ENCODE measurements around the gene KCNN3. TPM values are rescaled to one million over a fixed set of nuclear protein-coding genes. Genes with fewer than 3 reads are reported as not detected.

The KCNN3 gene
- total RNA-seq, 4 donors from 2014 or later: 3.6 to 17.0 (median 12.4) TPM

DNA sequence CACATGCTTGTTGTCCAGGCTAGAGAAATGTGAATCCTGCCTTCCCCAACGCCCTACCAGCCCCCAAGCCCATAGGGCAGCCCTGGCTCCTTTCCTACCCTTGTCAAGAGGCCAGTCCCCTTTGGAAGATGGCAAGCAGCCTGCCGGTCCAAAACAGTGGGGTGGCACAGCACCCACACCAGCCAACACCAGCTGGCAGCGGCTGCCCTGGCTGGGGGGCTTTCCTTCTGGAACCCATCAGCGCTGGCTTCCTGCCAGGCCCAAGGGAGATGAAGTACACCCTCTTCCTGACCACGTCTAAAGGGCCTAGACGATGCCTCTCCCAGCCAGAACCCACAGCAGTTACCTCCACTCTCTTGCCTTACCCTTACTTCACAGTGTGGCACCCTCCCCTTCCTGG lies 24.2 kb downstream of the KCNN3 start:
- TF ChIP-seq POLR2A (IDR thresholded peaks at IDR 0.05; ENCODE audit: low read depth) (no peak), EP300 (IDR thresholded peaks at IDR 0.05) (no peak), POLR2AphosphoS5 (IDR thresholded peaks at IDR 0.05) (no peak)
- TF ChIP-seq, protein P1, sequence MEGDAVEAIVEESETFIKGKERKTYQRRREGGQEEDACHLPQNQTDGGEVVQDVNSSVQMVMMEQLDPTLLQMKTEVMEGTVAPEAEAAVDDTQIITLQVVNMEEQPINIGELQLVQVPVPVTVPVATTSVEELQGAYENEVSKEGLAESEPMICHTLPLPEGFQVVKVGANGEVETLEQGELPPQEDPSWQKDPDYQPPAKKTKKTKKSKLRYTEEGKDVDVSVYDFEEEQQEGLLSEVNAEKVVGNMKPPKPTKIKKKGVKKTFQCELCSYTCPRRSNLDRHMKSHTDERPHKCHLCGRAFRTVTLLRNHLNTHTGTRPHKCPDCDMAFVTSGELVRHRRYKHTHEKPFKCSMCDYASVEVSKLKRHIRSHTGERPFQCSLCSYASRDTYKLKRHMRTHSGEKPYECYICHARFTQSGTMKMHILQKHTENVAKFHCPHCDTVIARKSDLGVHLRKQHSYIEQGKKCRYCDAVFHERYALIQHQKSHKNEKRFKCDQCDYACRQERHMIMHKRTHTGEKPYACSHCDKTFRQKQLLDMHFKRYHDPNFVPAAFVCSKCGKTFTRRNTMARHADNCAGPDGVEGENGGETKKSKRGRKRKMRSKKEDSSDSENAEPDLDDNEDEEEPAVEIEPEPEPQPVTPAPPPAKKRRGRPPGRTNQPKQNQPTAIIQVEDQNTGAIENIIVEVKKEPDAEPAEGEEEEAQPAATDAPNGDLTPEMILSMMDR (IDR thresholded peaks at IDR 0.05): no peak

GRCh38 chr1:154845174-154845573 lies 24.9 kb downstream of the KCNN3 start:
- peaks cover 4 to 50% (median 23%) of the 10 kb centered on the region in 4 donors for H3K4me1 ChIP-seq
- no peaks in the 10 kb centered on the region for H3K9me3 ChIP-seq
- H3K27me3 ChIP-seq: no peaks in the 10 kb centered on the region
- H3K4me3 ChIP-seq: no peak overlapping the region
- no peak overlapping the region for H3K27ac ChIP-seq (replicated peaks in 1 of 4)
- TF ChIP-seq POLR2A (IDR thresholded peaks at IDR 0.05; ENCODE audit: low read depth): no peak
- TF ChIP-seq, protein P1 (IDR thresholded peaks at IDR 0.05): no peak
- TF ChIP-seq EP300 (IDR thresholded peaks at IDR 0.05): no peak
- no peak for TF ChIP-seq POLR2AphosphoS5 (IDR thresholded peaks at IDR 0.05)
- WGBS: no CpG with 5 or more reads among the region's 3 CpGs
- intact Hi-C loops (cut with DNase I): no loop called here
- DNase-seq (ENCODE audit: extremely low spot score): no peak
- no peaks in the 10 kb centered on the region for H3K36me3 ChIP-seq

More for the DNA sequence above, 24.2 kb downstream of the KCNN3 start:
- intact Hi-C loops (cut with DNase I): no loop called here
- H3K27ac ChIP-seq (replicated peaks in 1 of 4): peak overlapping the region in 1 of 4 donors; percentile 12
- no peaks in the 10 kb centered on the region for H3K27me3 ChIP-seq
- WGBS: 62% methylated on average over 4 of the region's 6 CpGs
- no peaks in the 10 kb centered on the region for H3K9me3 ChIP-seq
- H3K4me3 ChIP-seq: no peak overlapping the region
- no peak for DNase-seq (ENCODE audit: extremely low spot score)
- no peaks in the 10 kb centered on the region for H3K36me3 ChIP-seq
- H3K4me1 ChIP-seq: peaks cover 4 to 43% (median 16%) of the 10 kb centered on the region in 4 donors

DNA sequence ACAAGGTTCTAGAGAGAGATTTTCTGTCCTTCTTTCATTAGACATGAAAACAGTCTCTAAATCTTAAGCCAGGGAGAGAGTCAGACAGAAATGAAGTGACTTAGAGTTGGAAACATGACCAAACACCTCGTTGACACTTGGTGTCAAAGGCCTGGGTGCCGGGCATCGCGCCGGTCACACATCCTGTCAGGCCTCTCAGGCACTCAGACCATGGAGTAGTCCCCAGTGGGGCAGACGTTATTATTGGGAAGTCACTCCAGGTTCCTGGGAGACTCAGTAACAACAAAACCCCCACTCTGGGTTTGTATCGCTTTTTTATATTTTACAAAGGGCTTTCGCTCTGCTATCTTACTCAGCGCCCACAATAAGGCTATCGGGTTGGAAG lies 25.8 kb downstream of the KCNN3 start:
- WGBS: 79% methylated on average over 9 of the region's 10 CpGs
- Histone ChIP-seq H3K27me3 (no peaks in the 10 kb centered on the region), H3K36me3 (no peaks in the 10 kb centered on the region), H3K9me3 (no peaks in the 10 kb centered on the region), H3K4me3 (no peak overlapping the region), H3K27ac (replicated peaks in 1 of 4) (peak overlapping the region in 1 of 4 donors; percentile 7), H3K4me1 (peaks cover 8 to 58% (median 31%) of the 10 kb centered on the region in 4 donors)
- intact Hi-C loops (cut with DNase I): no loop called here
- TF ChIP-seq EP300 (IDR thresholded peaks at IDR 0.05) (no peak), POLR2AphosphoS5 (IDR thresholded peaks at IDR 0.05) (no peak), POLR2A (IDR thresholded peaks at IDR 0.05; ENCODE audit: low read depth) (no peak)
- TF ChIP-seq, protein P1 (IDR thresholded peaks at IDR 0.05): no peak
- no peak for DNase-seq (ENCODE audit: extremely low spot score)

GRCh38 chr1:154843636-154844296 lies 26.3 kb downstream of the KCNN3 start:
- no peaks in the 10 kb centered on the region for H3K9me3 ChIP-seq
- H3K36me3 ChIP-seq: no peaks in the 10 kb centered on the region
- intact Hi-C loops (cut with DNase I): no loop called here
- DNase-seq (ENCODE audit: extremely low spot score): no peak
- 75% methylated on average over 15 of the region's 15 CpGs for WGBS
- H3K4me1 ChIP-seq: peaks cover 8 to 61% (median 33%) of the 10 kb centered on the region in 4 donors
- H3K27ac ChIP-seq (replicated peaks in 1 of 4): peak overlapping the region in 1 of 4 donors; percentile 39
- H3K4me3 ChIP-seq: no peak overlapping the region
- TF ChIP-seq POLR2A (IDR thresholded peaks at IDR 0.05; ENCODE audit: low read depth) (no peak), POLR2AphosphoS5 (IDR thresholded peaks at IDR 0.05) (no peak)
- TF ChIP-seq, protein P1 (IDR thresholded peaks at IDR 0.05): no peak
- no peaks in the 10 kb centered on the region for H3K27me3 ChIP-seq

DNA sequence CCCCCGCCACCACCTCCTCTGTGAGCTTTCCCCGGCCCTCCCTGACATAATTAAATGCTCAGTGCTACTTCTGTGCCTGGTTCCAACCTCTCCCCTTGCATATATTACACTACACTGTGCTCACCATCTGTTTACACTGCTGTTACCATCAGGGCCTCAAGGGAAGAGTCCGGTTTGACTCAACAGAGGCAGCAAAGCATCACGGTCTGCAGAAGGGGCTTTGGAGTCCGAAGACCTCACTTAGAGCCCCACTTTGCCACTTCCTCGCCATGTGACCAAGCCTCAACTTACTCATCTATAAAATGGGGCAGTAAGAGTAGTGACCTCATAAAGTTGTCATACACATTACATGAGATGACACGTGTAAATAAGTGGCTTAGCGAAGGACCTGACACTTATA lies 27.4 kb downstream of the KCNN3 start:
- no peak for DNase-seq (ENCODE audit: extremely low spot score)
- peaks cover 5 to 56% (median 31%) of the 10 kb centered on the region in 4 donors for H3K4me1 ChIP-seq
- TF ChIP-seq POLR2A (IDR thresholded peaks at IDR 0.05; ENCODE audit: low read depth) (no peak), POLR2AphosphoS5 (IDR thresholded peaks at IDR 0.05) (no peak), EP300 (IDR thresholded peaks at IDR 0.05) (no peak)
- TF ChIP-seq, protein P1 (IDR thresholded peaks at IDR 0.05): no peak
- no peaks in the 10 kb centered on the region for H3K27me3 ChIP-seq
- intact Hi-C loops (cut with DNase I): no loop called here
- WGBS: 93% methylated on average over 6 of the region's 8 CpGs
- no peak overlapping the region for H3K4me3 ChIP-seq
- no peaks in the 10 kb centered on the region for H3K9me3 ChIP-seq
- no peaks in the 10 kb centered on the region for H3K36me3 ChIP-seq
- no peak overlapping the region for H3K27ac ChIP-seq (replicated peaks in 1 of 4)

Data from esophagus muscularis mucosa (tissue), 4 donors.